NCI-H1417 treated with DMSO at 0.1 percent for 48 hours (cell line): ENCODE results near the gene PLEKHA7.
A peak's percentile ranks its signal among the peaks of the same experiment; 100 is the strongest.
"Not testable (repeated sequence)": the region's sequence is repeated elsewhere in the genome, so short reads cannot be mapped to it uniquely, and the experiment has no call there.

Source experiments
- DNase-seq: peaks from one replicate; lab custom pipeline; 2025; lab: John Stamatoyannopoulos, UW

The PLEKHA7 gene

DNA sequence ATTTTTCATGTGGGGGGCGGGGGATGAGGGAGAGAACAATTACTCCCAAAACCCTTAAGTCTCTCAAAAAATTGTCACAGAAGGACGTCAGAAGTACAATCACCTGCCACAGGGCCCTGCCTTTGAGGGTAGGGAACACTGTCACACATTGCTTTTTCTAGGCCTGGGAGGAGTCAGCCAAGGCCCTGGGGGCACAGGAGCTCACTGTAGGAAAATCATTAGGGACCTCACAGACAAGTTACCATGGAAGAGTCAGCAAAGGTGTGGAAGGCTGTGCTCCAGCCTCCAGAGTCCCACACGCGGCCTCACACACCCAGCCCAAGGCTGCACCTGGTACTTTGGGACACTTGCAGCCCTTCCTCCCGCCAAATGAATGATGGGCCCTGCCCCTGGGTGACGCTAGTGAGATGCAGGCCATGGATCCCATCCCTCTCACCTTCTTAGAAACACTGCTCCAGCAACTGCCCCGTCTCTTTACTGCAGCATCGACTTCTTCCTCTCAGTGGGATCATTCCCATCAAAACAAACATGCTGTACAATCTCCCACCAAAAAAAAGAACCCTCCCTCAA lies 3.3 kb downstream of the PLEKHA7 start:
- no peak for DNase-seq

DNA sequence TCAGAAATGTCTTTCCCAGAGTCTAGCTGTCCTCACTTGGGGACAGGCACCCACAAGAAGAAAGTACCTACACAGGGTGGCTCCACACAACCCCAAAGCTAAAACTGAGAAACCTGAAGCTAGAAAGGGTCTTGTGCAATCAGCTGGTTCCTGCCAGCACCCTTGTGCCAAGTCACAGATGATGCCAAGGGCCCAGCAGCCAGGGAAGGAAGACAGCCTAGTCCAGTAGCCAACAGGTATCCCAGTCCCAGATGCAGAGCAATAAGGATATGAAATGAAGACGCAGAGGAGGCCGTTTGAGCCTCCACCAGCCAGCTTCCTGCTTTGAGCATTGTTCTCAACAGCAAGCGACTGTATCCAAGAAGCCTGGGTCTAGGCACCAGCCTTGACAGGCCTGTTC lies 6.1 kb downstream of the PLEKHA7 start:
- DNase-seq = no peak

DNA sequence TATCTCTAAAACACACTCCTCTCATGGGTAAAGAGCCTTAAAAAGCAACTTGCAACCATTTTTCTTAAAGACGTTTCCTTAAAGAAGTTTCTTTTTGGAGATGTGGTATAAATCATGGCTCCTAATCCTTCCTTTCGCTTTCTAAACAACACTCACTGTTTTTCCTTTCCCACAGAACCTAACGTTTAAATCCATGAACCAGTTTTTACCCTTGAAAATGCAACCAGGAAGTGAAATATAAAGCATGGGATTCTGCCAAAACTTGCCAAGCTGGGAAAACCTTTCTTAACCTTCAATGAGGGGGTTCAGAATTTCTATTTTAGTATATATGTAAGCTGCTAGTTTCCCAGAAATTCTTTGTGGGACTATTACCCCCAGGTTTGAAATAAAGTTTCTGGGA lies 8.6 kb downstream of the PLEKHA7 start:
- no peak for DNase-seq

DNA sequence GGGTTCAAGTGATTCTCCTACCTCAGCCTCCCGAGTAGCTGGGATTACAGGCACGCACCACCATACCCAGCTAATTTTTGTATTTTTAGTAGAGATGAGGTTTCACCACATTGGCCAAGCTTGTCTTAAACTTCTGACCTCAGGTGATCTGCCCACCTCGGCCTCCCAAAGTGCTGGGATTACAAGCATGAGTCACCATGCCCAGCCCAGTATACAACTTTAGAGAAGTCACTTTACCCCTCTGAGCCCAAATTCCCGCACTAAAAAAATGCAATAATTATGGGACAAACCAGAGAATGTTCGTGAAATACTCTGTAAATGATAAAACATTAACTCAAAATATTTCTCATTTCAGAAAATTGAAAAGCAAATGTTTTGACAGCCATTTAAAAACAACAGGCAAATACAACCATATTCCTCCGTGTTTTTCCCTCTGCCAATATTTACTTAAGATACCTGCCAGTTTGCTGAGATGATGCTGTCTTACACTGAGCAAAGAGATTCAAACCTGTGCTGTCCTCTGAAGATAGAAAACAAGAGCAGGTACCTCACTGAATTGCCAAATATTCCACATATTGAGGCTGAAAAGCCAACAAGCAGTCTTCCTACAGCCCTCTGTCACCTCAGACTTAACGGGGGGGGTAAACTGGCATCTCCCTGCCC lies 9.6 kb downstream of the PLEKHA7 start:
- no peak for DNase-seq

DNA sequence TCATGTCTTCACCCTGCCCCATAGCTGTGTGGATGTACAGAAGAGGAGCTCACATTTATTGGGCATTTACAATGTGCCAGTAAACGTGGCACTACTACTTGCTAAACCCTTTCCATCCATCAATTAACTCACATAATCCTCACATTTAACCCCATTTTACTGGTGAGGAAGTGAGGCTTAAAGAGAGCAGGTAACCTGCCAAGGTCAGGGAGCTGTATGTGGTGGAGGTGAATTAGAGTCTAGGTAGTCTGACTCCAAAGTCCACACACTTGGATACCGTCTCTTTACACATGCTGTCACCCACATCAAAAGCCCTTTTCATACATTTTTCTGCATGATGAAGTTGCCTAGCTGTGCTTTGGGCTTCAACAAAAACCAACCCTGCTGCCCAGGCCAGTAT lies 10.8 kb downstream of the PLEKHA7 start:
- DNase-seq = no peak

DNA sequence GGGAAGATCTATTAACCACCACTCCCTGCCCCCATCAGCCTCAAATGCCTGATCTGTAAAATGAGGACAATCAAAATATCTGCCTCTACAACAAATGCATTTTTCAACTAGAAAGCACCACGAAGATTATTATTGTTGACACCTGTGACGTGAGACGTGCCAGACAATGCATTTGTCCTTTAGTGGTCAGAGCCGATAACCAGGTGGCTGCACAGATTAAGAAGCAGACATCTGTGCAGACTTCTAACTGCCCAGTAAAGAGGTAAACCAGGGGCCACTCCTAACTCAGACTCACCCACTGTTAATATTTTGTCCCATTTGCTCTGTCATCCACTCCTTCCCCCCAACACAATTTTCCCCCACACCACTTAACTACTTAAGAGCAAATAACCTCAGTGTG lies 11.7 kb downstream of the PLEKHA7 start:
- no peak for DNase-seq

DNA sequence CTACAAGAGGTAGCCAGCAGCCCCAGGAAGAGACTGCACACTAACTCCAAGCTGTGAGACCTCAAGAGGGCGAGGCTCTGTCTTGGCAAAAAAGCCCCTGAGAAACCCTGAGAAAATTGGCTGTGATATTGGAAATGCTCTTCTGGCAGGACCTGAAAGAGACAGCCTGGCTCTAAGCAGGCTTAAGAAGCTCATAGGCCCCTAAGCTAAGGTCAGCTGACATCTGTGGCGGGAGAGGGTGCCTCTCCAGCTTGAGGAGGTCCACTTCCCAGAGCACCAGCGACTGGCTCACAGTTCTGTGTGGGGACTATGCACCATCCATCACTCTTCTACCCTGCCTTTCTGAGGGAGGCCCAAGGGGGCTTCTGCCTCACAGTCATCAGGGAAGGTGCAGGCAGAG lies 12.4 kb downstream of the PLEKHA7 start:
- DNase-seq = no peak

DNA sequence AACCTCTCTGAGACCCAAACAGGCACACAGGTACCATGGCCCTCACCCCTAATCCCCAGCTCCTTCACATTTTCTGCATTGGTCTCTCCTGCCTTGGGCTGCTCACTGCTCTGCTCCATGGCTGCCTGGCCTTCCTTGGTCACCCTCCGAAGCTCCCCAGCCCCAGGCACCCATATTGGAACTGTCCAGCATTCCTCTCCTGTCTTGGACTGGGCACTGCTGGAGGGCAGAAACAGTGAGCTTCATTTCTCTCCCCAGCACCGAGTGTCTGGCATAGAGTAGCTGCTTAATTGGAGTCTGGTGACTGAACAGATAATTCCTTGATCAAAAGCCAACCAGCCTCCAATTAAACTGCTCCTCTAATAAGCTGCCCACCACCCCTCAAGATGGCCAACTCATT lies 13.2 kb downstream of the PLEKHA7 start:
- DNase-seq = no peak

DNA sequence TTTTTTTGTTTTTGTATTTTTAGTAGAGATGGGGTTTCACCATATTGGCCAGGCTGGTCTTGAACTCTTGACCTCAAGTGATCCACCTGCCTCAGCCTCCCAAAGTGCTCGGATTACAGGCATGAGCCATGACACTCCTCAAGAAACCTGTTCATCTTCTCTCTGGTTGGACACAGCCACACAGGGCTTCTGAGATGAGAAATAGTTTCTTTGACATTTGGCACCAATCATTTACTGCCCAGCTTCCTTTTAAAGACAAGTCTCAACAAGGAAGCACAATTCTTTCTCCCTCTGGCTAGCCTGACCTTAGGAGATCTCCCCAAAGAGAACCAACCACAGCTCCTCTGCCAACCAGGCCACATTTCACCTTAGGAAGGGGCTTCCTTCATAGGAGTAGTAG lies 14.0 kb downstream of the PLEKHA7 start:
- not testable (repeated sequence) for DNase-seq

DNA sequence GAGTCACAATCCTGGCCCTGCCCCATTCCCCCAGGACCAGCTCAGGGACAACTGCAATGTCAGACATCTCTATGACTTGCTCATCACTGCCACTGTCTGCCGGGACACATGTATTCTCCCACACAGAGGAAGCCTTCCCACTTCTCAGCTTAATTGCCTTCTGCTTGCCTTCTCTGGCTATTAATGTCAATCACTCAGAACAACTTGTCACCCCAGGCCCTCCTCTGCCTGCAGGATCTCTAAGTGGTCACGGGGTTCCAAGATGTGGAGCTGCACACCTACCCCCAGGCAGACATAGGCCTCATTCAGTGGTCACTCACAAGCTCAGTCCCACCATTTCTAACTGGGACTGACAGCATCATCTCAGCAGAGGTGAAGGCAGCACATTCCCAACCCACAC lies 15.1 kb downstream of the PLEKHA7 start:
- DNase-seq = no peak

DNA sequence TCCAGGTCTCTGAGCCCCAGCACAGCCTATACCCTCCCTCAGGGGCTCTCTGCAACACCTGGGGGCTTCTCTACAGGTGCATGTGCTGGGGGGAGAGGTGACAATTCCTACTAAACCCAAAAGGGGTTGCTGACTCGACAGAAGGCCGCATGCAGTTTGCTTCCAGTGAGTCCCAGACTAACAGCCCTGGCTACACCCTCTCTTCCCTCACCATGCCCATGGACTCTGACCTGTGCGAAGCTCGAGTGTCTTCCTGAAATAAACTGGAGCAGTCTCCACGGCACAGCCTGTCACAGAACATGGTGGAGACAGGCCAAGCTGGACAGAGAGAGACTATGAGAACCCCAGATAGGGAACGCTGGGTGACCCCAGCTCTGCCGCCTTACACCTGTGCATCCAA lies 16.6 kb downstream of the PLEKHA7 start:
- DNase-seq = no peak

DNA sequence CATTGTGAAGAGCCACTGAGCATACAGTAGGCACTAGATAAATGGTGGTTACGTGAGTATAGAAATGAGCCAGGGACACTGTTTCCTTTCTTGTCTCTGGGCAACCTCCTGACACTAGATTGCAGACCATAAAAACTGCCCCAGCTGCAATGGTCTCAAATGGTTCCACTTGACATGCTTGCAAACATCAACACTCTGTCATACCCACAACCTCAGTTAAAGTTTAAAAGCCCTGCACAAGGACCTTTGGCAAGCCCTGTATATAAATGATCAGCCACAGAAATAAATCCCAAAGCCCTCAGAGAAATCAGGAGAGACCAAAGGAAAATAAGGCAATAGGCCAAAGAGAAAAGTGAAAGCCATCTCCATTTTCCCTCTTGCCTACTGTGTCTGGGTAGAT lies 20.7 kb downstream of the PLEKHA7 start:
- DNase-seq = no peak

DNA sequence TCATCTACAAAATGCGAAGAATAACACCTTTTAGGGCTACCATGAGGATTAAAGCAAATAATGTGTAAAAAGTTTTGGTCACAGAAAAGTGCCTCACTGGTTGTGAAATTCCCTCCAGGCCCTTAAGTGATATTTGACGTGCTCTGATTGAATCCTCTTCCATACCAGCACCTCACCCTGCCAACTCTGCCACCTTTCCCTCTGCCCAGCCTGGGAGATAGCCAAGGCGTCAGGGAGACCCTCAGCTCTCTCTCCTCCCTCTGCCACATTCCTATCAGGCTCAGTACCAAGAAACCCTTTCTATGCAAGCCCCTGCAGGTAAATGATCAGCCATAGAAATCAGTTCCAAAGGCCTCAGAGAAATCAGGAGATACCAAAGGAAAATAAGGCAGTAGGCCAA lies 21.4 kb downstream of the PLEKHA7 start:
- no peak for DNase-seq

DNA sequence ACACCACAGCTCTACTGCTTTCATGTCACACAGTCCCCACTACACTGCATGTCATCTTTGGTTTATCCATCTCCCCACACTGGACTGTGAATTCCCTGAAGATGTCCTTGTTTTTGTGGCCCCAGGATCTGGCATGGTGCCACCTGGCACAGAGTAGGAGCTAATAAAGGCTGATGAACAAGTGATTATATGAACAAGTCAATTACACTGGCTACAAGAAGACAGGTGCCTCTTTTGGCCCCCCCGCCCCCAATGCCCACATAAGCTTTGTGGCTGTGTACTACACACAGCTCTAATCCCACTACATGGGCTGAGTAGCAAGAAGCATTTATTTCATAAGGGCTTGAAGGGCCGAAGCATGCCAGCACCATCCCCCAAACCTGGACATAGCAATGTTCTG lies 24.7 kb downstream of the PLEKHA7 start:
- peak; percentile 38 for DNase-seq

DNA sequence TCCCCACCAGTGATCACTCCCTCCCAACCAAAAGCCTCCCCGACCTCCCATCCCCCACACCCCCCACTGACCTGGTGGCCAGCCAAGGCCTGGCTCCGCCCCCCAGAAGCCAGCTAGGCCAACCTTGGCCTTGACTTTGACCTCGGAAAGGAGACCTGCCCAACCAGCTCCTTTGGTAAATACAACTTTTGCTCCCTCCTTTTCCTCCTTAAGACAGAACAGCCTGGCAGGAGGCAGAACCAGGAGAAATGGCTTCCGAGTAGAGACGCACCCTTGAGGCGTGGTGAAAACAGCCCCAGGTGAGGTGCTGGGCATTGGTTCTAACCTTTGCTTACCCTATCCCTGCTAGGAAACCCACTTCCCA lies 27.0 kb downstream of the PLEKHA7 start:
- DNase-seq = no peak

DNA sequence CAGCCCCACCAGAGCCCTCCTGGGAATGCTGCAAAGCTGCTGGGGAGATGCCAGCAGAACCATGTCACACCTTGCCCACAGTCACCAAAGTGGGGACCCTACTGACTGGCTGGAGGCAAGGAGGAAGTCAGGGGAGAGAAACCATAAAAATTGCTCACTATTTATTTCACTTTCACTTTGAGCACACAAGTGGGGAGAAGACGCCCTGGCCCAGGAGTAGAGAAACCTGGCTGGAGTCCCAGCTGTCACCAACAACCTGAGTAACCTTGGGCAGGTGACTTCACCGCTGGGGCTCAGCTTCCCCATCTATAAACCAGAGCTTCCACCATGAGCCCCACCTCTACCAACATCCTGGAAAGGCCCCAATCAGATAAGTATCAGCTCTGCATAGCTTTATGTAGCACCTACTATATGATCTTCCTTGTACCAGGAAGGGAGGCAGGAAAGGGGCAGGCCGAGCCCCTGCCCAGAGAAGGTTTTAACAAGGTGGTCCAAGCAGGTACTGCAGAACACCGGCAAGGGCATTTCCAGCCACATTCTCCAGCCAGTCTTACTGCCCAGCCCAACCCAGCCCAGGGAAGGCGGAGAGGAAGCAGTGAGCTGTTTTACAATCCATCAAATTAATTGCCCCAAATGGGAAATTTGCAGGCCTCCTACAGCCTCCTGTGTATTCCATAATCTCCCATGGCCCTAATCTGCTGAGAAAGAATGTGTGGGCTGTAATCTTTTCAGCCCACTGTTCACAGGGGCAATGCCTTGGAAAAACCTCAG lies 27.6 kb downstream of the PLEKHA7 start:
- no peak for DNase-seq

DNA sequence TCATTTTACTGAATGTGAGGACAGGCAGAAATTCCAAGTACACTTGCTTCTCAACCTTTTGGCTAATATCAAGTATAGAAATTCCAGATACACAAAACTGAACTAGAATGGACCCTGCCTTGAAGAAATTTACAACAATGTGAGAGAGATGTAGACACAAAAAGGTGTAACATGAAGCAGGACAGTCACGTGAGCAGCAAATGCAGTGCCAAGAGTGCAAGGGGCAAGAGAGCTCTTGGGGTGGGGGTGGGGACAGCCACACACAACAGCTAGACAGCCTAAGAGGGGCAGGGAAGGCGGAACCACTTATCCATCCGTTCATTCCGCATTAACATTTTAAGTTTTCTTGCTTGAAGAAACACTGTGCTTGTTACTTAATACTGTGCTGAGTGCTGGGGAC lies 28.9 kb downstream of the PLEKHA7 start:
- no peak for DNase-seq

DNA sequence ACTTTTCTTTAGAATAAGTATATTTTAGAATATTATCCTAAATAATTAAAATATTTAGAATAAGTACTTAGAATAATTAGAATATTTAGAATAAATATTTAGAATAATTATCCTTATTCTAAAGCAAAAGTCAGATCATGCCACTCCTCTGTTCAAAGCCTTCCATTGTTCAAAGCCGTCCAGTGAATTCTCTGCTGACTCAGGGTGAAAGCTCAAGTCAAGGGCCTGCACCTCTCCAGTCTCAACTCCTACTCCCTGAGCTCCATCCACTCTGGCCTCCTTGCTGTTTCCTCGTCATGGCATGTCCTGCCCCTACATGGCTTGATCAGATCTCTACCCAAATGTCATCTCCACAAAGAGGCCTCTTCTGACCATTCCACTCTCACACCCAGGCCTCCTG lies 30.0 kb downstream of the PLEKHA7 start:
- DNase-seq = no peak

DNA sequence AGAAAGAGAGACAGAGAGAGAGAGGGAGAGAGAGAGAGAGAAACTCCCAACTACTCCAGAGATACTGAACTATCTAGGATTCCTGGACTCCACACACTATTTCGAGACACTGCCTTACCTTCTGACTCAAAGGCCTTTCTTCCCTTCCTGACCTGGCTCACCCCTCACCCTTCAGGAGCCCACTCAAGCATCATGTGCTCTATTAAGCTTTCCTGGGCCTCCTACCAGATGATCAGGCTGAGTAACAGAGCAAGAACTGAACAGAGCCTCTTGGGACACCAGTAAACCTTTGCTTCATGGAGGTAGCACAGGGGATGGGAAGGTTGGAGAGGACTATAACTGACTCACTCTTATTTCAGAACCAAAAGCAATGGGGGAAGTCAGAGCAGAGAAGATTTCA lies 31.4 kb downstream of the PLEKHA7 start:
- DNase-seq = no peak

DNA sequence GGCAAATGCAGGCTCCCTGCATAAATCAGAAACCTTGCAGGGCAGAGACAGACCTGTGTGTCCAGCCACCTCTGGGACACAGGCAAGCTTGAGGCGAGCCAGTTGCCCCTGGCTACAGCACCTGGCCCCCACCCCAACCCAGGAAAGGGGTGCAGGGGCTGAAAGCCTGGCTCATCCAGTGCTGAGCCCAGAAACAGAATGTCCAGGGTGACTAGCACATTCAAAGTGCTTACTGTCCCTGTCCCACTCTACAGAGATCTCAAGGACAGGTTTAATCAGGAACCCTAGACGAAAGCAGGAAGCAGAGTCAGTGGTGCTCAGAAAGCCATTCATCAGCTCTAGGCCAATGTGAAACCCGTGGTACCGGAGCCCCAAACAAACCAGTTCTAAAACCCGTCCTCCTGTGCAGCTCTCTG lies 31.9 kb downstream of the PLEKHA7 start:
- DNase-seq = no peak

DNA sequence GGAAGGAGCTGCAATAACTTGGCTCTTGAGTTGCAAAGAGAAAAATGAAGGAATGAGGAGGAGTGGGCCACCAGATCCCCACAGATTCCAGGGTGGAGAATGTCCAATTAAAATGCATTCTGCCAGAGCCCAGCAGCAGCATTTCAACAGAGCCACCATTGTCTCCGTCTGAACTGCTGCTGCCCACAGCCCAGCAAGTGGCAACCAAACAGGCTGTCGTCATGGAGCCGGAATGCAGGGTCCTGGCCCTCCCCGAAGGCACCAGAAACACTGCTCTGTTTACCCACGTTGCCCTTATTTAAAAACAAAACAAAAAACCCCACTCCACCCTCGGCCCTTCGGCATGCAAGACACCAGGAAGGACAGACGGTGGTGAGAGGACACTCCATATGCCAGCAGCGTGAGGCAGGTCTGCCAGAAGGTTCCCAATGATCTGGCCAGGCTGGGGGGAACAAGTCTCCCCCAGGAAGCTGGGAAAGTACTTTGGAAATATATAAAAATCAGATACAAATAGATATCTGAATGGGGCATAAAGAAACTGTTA lies 32.5 kb downstream of the PLEKHA7 start:
- no peak for DNase-seq

DNA sequence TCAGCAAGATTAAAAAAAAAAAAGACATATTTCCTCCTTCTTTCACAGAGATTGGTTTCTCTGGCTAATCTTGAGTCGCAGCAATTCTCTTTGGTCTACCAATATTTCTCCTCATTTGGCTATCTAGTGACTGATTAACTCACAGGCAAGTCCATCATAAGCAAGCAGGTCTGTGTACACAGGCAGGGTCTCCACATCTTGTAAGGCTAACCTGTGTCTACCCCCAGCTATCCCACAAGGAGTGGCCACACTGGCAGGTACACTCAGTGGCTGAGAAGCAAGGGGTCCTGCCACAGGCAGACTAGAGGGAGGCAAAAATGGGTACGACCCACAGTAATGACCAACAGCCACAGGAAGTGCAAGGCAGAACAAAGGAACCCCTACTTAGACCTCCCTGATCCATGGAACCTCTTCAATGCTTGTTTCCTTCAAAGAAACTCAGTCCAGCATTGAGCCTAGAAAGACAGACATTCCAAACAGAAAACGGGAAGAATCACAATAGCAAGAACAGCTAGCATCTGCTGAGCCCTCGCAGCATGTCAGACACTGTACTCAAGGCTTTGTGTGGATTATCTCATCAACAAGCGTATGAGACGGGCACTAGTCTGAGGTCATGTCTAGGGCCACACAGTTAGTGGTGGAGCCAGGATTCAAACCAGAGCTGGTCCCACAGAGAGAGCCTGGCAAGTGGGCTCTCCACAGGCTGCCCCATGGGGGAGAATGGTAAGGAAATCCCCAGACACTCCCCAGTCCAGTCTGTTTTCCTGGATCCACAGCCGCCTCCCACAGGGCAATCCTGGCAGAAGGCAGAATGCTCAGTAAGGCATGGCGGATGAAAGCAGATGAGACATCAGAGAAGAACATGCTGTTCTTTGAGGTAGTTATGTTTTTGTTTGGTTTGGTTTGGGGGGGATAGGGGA lies 34.3 kb downstream of the PLEKHA7 start:
- no peak for DNase-seq
